Activated CD4-positive, alpha-beta T cell treated with anti-CD3 and anti-CD28 coated beads for 24 hours (primary cell): ENCODE measurements around the gene MEGF6.

Experiments used
- DNase-seq, 2 donors: peaks; one replicate each; pipeline ENCODE4 v3.0.0-alpha.2; 2020; ENCODE audit warnings: low read depth in 2 of 2

Gene MEGF6

GRCh38 chr1:3570066-3570986 lies 41.0 kb downstream of the MEGF6 start:
- no peak for DNase-seq

- DNase-seq: no peak
Observed at GRCh38 chr1:3569436-3569835, 41.9 kb downstream of the MEGF6 start.

GRCh38 chr1:3568815-3569435 lies 42.4 kb downstream of the MEGF6 start:
- DNase-seq: no peak

- no peak for DNase-seq
Observed at GRCh38 chr1:3566951-3567804, 44.1 kb downstream of the MEGF6 start.

- DNase-seq: no peak
Observed at GRCh38 chr1:3566003-3566885, 45.1 kb downstream of the MEGF6 start.

GRCh38 chr1:3564921-3565831 lies 46.1 kb downstream of the MEGF6 start:
- DNase-seq: peak; percentile 15 to 18

- DNase-seq: no peak
Observed at GRCh38 chr1:3563610-3564009, 47.7 kb downstream of the MEGF6 start.

DNA sequence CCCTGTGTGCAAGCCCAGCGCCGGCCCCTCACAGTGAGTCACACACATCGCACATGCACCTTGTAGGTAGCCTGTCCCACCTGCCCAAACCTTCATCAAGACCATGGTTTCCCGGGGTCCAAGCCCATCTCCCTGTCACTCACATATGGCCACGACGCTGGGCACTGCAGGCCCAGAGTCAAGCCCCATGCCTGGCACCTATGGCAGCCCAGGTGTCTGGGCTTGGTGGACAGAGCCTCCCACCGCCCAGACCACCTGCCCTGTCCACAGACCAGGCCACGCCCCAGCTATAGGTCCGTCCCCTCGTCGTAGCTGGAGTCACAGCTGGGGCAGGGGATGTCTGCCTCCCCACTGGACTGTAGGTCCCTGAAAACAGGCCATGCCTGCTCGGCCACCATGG lies 48.2 kb downstream of the MEGF6 start:
- no peak for DNase-seq

DNA sequence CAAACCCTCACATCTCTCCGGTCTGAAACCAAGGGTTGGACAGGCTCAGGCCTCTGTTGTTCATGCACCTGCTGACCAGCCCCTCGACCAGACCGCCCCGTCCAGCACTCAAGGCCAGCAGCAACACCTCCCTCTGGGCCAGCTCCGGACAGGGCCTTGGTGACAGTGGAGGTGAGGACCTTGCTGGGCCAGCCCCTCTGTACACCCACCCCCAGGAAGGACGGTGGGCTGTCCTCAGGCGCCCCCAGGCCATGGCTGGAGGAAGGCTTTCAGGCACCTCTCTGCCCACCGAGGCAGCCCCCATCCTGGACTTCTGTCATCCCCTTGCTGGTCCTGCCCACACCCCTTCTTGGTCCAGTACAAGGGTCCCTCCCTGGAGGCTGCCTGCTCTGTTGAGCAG lies 48.6 kb downstream of the MEGF6 start:
- DNase-seq: no peak

GRCh38 chr1:3561702-3562101 lies 49.6 kb downstream of the MEGF6 start:
- no peak for DNase-seq

DNA sequence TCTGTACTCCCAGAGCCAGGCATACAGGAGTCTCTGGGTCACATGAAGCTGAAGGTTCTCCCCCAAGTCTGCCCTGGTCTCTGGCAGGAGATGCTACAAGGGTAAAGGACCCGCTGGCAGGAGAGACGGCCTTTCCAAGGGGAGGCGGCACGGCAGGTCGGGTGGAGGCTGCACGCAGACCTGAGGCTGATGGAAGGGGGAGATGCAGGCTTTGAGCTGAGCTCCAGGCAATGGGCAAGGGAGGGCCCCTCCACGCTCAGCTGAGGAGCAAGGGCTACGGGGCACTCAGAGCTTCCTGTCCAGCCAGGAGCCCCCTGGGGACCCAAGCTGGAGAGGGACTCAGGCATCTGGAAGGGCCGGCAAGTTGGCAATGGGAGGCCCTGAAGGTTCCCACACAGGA lies 50.3 kb downstream of the MEGF6 start:
- no peak for DNase-seq

DNA sequence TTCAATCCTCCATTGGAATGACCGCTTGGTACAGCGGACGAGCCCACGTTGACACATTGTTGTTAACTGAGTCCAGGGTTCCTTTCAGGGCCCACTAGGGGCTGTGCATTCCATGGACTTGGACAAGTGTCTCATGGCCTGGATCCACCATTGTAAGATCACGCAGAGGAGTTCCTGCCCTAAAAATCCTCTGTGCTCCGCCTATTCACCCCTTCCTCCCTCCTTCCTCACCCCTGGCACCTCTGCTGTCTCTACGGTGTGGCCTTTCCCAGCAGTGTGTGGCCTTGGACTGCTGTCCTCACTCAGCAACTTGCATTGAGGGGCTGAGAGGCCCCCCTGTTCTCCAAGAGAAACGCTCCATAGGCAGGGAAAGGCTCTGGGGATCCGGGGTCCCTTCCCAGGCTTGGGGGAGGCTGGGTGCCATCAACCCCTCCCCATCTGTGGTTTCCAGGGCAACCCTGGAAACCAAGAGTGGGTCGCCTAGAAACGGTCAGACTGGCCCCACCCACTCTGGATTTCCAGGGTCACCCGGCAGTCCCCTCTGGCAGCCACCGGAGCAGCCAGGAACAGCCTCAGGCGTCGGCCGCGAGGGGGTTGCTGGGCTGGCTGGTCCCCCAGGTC lies 50.9 kb downstream of the MEGF6 start:
- no peak for DNase-seq

- DNase-seq: no peak
Observed at GRCh38 chr1:3558036-3558726, 53.1 kb downstream of the MEGF6 start.

GRCh38 chr1:3557366-3557765 lies 53.9 kb downstream of the MEGF6 start:
- DNase-seq: no peak

GRCh38 chr1:3556336-3556735 lies 55.0 kb downstream of the MEGF6 start:
- DNase-seq: no peak

GRCh38 chr1:3555131-3555920 lies 56.0 kb downstream of the MEGF6 start:
- no peak for DNase-seq

DNA sequence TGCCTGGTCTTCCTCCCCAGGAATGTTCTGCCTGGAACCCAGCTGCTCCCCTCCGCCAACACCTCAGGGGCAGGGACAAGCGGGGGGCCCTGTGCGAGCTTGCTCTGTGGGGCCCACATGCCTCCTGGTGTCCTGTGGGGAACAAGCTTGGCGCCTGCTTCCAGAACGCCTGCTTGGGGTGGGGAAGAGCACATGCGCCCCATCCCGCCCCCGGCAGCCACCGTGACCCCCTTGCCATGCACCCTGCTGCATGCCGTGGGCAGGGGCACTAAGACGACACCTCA lies 57.4 kb downstream of the MEGF6 start:
- no peak for DNase-seq

DNA sequence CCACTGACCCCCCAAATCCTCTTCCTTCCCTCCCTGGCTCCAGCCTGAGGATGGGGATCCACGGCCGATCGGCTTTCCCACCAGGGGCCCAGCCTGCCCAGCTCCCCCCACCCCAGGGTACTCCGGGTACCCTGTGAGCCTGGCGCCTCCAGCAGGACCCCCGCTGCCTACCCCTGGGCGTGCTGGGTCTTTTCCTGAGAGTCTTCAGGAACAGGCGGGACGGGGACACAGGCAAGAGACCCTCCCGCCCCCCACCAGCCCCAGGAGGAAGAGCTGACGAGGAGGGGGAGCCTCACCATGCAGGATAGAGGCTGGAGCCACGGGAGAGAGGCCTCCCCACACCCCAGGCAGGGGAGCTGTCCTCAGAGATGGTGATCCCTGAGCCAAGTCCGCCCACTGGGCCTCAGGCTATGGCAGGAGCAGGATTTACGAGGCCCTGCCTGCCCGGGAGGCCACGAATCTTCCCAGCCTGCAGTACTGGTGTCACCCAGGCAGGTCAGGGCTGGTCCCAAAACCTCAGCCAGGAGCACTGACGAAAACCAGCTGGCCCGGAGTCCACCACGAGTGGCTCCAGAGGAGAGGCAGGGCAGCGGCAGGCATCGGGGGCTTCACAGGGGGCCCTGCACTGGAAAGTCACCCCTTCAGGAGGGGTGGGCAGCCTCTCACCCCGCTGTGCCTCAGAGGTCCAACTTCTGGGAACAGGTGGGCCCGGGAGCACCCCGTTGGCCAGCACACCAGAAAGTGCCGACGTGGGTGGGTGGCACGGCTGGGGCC lies 58.0 kb downstream of the MEGF6 start:
- DNase-seq: no peak
